ENCODE results near the gene DHTKD1. TPM values are rescaled to one million over a fixed set of nuclear protein-coding genes. Genes with fewer than 3 reads are reported as not detected.
A peak's percentile ranks its signal among the peaks of the same experiment; 100 is the strongest.

Gene DHTKD1
- total RNA-seq = 10 to 100 TPM; 14.8 to 32.2 (median 20.2) TPM

- ATAC-seq = peak; percentile 100
- Histone ChIP-seq H3K27ac (peak within 1 kb of the TSS; percentile 73 to 93 (median 86)), H3K27me3 (no peaks in the 10 kb centered on the region), H3K4me3 (peak within 1 kb of the TSS; percentile 84 to 100), H3K4me1 (peaks cover 0 to 19% (median 3%) of the 10 kb centered on the region in 3 donors), H3K36me3 (no peaks in the 10 kb centered on the region), H3K9me3 (no peaks in the 10 kb centered on the region)
- WGBS, 2 donors (ENCODE audit: low coverage in 1 of 2) = 4 to 30% methylated on average over 2 to 5 of the region's 66 CpGs
- TF ChIP-seq POLR2AphosphoS5 (IDR thresholded peaks at IDR 0.05) (peak; percentile 62), CTCF (IDR thresholded peaks at IDR 0.05) (peak in 3 of 4 experiments; percentile 45 to 77 (median 75)), EP300 (IDR thresholded peaks at IDR 0.05) (no peak), POLR2A (IDR thresholded peaks at IDR 0.05) (peak; percentile 74 to 75)
Measured at GRCh38 chr10:12068449-12069269, at the start of gene DHTKD1. TSS of gene DHTKD1 (plus strand) at chr10:12068954. CDS start at chr10:12069034, 80 bp downstream.

GRCh38 chr10:12019283-12019971, 49.3 kb upstream of the DHTKD1 start:
- Histone ChIP-seq H3K9me3 (no peaks in the 10 kb centered on the region), H3K4me1 (peaks cover 0 to 19% (median 0%) of the 10 kb centered on the region in 3 donors), H3K36me3 (peaks cover 0 to 4% of the 10 kb centered on the region in 2 donors), H3K27ac (no peak overlapping the region), H3K27me3 (no peaks in the 10 kb centered on the region), H3K4me3 (no peak overlapping the region)
- WGBS, 2 donors (ENCODE audit: low coverage in 1 of 2) = 58 to 75% methylated on average over 5 to 9 of the region's 9 CpGs
- TF ChIP-seq EP300 (IDR thresholded peaks at IDR 0.05) (no peak), POLR2AphosphoS5 (IDR thresholded peaks at IDR 0.05) (no peak), POLR2A (IDR thresholded peaks at IDR 0.05) (no peak), CTCF (IDR thresholded peaks at IDR 0.05) (no peak)
- peak; percentile 36 for ATAC-seq

GRCh38 chr10:12020574-12020973, 48.2 kb upstream of the DHTKD1 start:
- TF ChIP-seq POLR2A (IDR thresholded peaks at IDR 0.05) (no peak), CTCF (IDR thresholded peaks at IDR 0.05) (no peak), POLR2AphosphoS5 (IDR thresholded peaks at IDR 0.05) (no peak)
- WGBS, 2 donors (ENCODE audit: low coverage in 1 of 2) = 82 to 88% methylated on average over 2 of the region's 2 CpGs
- Histone ChIP-seq H3K4me3 (no peak overlapping the region), H3K4me1 (peaks cover 0 to 19% (median 0%) of the 10 kb centered on the region in 3 donors), H3K9me3 (no peaks in the 10 kb centered on the region), H3K27me3 (no peaks in the 10 kb centered on the region), H3K27ac (no peak overlapping the region), H3K36me3 (peaks cover 0 to 8% of the 10 kb centered on the region in 2 donors)
- ATAC-seq = no peak

- no peak for ATAC-seq
- Histone ChIP-seq H3K36me3 (peaks cover 0 to 17% of the 10 kb centered on the region in 2 donors), H3K27me3 (no peaks in the 10 kb centered on the region), H3K9me3 (no peaks in the 10 kb centered on the region), H3K27ac (no peak overlapping the region), H3K4me3 (no peak overlapping the region), H3K4me1 (peaks cover 0 to 23% (median 0%) of the 10 kb centered on the region in 3 donors)
- TF ChIP-seq EP300 (IDR thresholded peaks at IDR 0.05) = no peak
- no peak for TF ChIP-seq POLR2AphosphoS5 (IDR thresholded peaks at IDR 0.05)
- no peak for TF ChIP-seq POLR2A (IDR thresholded peaks at IDR 0.05)
- no peak for TF ChIP-seq CTCF (IDR thresholded peaks at IDR 0.05)
- 67 to 88% methylated on average over 1 of the region's 1 CpG for WGBS, 2 donors (ENCODE audit: low coverage in 1 of 2)
Measured at GRCh38 chr10:12022580-12023257, 46.0 kb upstream of the DHTKD1 start.
